CD4-positive, alpha-beta T cell treated with Interleukin-12 subunit alpha and Interleukin-12 subunit beta, for 1 hour (primary cell): Measurements from ENCODE around the gene FAM13C.
"Not testable (repeated sequence)": the region's sequence is repeated elsewhere in the genome, so short reads cannot be mapped to it uniquely, and the experiment has no call there.

ENCODE experiments used
- DNase-seq: peaks from one replicate; pipeline ENCODE4 v3.0.0-alpha.2; 2020

Gene FAM13C

DNA sequence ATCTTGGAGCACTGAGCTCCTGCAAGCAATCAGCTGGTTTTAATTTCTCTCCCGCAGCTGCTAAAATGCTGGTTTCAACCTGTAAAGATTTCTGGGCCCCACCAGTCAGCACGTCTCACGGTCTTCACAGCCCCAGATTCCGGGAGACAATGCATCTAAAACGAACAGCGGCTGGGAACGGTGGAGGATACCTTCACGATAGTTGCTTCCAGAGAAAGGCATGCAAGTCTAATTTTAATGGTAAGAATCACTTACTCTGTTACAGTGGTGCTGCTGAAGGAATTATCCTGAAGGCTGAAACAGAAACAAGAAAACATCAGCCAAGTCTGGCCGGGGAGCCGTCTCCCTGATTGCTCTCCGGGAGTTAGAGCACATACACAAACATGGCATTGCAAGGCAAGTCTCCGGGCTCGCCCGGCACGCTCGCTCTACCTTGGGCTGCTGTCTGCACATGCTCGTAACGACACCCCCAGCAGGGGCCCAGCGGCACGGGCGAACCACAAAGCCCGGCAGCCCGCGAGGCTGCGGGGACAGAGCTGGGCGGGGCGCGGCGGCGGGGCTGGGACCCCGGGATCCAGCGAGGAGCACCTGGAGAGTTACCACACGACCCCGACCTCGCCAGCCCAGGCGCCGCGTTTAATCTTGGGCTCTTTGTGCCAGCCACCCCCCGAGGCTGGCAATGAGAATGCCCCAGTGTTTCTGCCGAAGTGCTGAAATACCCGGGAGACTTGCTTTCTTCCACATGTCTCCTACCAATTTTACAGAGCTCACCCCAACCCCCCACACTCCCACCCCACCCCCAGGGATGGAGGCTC lies at the start of gene FAM13C:
Gene FAM13C, minus strand, starts transcription at position 406 of the 815 bp plus-strand sequence. Its CDS starts 89 bp downstream, at position 317.
- no peak for DNase-seq

DNA sequence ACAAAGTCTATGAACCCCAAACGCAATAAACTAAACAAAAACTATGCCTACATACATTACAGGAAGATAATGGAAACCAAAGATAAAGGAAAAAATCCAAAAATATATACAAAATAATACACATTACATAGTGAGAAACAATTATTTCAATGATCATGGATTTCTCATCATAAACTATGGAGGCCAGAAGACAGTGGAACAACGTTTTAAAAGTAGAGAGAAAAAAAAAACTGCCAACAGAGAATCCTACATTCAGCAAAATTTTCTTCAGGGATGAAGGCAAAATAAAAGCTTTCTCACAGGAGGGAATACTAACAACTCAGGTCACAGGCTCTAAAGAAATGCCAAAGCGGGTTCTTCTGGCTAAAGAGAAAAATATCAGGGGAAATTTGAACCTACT lies 42.9 kb upstream of the FAM13C start:
- no peak for DNase-seq

DNA sequence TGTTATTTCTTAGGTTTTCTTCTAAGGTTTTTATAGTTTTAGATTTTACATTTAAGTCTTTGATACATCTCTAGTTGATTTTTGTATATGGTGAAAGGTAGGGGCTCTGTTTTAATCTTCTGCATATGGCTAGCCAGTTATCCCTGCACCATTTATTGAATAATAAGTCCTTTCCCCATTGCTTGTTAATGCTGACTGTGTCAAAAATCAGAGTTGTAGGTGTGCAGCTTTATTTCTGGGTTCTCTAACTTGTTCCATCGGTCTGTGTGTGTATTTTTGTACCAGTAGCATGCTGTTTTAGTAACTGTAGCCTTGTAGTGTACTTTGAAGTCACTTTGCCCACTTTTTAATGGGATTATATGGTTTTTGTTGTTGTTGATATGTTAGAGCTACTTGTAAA lies 37.9 kb upstream of the FAM13C start:
- no peak for DNase-seq

DNA sequence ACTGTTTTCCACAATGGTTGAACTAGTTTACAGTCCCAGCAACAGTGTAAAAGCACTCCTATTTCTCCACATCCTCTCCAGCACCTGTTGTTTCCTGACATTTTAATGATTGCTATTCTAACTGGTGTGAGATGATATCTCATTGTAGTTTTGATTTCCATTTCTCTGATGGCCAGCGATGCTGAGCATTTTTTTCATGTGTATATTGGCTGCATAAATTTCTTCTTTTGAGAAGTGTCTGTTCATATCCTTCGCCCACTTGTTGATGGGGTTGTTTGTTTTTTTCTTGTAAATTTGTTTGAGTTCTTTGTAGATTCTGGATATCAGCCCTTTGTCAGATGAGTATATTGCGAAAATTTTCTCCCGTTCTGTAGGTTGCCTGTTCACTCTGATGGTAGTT lies 37.0 kb upstream of the FAM13C start:
- not testable (repeated sequence) for DNase-seq

DNA sequence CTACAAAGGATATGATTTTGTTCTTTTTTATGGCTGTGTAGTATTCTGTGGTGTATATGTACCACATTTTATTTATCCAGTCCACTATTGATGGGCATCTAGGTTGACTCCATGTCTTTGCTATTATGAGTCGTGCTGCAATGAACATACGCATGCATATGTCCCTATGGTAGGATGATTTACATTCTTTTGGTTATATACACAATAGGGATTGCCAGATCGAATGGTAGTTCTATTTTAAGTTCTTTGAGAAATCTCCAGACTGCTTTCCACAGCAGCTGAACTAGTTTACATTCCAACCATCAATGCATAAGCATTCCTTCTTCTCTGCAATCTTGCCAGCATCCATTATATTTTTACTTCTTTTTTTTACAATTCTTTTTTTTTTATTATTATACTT lies 35.6 kb upstream of the FAM13C start:
- DNase-seq = no peak

DNA sequence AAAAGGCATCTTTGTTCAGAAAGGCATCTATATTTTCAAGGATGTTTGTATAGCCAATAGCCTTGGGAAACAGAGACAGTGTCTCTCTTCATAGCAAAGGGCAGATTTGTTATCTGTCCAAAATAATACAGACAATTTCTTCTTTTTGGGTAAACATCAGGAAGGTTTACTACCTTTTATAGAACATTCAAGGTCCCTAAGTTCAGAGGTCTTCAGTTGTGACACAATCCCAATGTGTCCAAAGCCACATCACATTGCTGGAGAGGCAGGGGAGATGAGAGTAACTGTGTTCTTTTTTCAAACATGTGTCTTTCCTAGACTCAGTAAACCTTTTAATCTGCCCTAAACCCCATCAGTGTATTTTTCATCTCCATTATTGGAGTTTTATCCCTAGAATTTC lies 33.6 kb upstream of the FAM13C start:
- no peak for DNase-seq

DNA sequence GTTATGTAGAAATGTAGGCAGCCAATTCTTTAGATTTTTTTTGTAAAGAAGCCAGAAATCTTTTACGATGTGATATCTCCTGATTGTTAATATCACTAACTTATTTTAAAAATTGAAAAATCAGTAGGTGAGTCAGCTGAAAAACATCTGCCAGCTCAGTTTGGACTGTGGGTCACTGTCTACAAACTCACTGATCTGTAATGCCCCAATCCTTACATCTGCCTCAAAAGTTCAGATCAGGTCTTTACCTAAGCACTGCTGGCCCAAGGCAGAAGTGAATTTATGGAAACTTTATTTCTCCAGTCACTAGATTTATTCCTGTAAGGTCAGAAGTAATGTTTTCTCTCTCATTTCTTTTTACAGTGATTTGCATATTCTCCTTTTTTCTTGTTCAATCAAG lies 31.0 kb upstream of the FAM13C start:
- DNase-seq = no peak

DNA sequence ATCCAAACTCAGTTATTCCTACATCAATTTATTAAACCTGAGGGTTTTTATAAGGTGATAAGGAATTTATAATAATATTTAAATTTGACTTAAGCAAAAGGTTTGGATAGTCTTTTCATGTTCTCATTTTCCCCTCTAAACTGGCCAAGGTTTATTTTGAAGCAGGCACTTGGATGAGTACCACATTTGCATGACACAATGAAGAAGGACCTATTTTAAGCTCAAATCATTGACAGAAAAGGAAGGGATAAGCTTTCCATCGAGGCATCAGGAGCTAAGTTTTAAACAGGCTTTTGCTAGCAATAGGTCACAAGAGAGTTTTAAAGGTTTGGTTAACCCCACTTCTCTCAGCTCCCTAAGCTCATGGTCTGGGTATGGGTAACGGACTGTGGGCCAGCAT lies 28.7 kb upstream of the FAM13C start:
- DNase-seq = no peak

DNA sequence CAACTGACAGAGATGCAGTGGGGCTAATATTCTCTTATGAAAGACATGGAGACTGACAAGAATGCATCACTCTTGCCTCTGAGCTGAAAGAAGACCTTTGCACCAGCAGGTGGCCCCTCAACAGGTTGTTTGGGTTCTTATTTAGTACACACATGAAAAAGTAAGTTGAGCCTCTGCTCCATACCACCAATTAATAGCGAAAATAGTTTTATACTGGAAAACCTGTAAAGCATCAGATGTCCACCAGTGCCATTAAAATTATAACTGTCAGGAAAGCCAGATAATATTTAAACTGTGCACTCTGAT lies 26.3 kb upstream of the FAM13C start:
- DNase-seq = no peak

DNA sequence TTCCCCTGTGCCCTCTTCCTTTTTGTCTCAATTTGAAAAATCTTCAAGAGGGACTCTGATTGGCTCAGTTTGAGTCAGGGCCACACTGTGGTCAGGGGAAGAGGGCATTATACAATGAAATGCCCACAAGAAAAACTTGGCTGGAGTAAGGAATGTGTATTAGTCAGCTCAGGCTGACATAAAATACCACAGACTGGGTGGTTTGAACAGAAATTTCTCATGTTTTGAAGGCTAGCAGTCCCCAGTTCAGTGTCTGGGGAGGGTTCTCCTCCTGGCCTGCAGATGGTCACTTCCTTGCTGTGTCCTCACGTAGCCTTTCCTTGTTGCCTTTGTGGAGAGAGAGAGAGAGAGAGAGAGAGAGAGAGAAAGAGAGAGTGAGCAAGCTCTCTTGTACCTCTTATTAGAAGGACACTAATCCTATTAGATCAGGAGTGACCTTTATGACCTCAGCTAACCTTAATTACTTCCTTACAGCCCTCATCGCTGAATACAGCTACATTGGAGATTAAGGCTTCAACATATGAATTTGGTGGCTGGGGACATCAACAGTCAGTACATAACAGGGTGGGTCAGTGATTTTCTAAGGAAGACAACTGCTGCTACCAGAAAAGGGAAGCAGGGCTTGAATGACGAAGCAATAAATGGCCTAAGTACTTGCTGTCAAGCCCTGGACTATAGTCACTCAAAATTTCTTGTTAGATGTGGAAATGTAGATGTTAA lies 25.8 kb upstream of the FAM13C start:
- no peak for DNase-seq

DNA sequence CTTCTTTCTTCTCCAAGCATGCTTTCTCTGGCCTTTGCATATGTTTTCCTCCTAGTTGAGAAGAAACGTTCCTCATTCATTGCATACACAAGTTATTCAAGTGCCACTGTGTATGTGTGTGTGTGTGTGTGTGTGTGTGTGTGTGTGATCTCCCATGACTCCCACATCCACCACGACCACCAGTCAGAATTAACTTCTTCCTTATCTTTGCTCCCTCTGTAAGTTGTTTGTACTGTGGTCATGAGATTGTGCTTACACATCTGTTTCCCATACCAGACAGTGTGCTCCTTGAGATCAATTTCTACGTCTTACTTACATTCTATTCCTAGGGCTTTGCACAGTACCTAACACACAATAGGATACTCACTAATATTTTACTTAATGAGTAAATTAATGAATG lies 22.4 kb upstream of the FAM13C start:
- DNase-seq = no peak

DNA sequence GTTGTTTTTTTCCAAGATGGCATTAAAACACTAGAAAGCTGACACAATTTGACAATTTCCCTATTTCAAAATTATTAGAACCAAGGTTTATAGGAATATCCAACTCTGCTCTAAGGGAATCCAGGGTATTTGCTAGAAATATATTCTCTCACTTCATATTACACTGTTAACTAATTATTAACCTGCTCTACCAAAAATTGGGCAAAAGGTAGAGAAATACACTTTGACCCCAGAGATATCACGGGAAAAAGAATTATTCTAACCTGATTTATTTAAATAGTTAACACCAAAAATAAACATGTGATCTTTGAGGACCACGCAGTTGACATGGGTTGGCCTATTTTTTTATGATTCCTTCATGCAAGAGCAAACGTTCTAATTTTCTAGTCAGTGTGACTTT lies 21.6 kb upstream of the FAM13C start:
- no peak for DNase-seq

DNA sequence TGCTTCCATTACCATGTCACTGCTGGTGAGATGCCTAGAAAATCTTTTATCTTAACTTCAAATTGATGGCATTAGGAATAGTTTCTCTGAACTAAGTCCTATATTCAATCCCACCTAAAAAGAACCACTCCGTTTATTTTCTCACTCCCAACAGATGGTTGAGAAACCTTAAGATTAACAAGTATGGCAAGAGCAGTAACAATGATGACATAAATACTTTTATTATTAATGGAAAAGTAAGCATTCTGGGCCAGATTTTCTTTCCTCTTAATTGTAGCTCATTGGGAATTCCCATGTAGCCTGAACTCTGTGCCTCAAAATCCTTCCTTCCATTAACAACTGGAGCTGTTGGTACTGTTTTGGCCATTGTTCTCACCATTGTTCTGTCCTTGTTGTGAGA lies 21.1 kb upstream of the FAM13C start:
- DNase-seq = no peak

DNA sequence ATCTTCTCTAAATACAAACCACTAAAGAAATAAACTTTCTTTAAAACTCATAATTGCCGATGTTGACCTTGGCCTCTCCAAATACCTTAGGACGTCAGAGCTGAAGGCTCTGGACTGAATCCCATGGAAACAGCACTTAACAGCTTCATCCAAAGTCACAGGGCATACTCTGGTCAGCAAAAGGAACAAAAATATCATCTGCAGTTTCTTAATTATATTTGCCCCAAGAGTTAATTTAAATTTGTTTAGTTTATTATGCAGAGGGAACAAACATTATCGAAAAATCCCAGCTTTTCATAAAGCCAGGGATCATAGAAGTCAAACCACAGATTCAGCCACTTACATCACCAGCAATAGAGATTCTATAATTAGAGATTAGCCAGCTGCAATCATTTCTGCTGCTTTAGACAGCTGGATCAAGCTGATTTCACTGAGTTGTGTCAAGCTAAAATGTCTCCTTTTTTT lies 20.5 kb upstream of the FAM13C start:
- DNase-seq = no peak

DNA sequence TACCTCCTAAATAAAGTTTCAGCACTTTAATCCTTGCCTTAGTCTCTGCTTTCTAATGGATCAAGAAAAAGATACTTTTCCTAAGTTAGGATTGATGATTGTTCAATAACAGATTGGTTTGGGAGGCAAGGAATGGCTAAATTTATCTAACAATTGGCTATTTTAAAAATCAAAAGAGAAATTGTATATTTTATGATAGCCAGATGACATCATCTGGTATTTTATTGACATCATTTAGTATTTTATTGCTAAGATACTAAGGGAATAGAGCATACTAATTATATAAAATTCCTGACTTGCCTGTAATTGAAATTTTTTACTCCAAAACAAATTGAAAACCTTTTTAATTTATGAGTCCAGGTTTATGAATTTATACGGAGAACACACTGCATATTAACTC lies 19.3 kb upstream of the FAM13C start:
- no peak for DNase-seq

DNA sequence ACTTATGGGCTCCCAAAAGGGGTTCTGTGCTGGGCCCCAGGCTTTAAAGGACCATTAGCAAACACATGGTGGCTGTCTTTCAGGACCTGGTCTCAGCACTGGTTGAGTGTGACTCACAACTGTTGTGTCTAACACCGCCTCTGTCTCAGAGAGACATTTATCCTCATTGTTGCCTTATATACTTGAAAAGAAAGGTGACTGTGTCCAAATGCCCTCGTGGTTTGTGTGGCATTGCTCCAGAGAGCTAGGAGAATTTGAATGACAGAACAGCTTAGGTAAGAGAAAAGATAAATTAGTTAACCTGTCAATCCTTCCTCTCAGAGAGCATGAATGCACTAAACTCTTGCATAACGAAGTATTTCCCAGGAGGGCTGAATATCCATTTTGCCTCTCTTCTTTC lies 14.5 kb upstream of the FAM13C start:
- no peak for DNase-seq

DNA sequence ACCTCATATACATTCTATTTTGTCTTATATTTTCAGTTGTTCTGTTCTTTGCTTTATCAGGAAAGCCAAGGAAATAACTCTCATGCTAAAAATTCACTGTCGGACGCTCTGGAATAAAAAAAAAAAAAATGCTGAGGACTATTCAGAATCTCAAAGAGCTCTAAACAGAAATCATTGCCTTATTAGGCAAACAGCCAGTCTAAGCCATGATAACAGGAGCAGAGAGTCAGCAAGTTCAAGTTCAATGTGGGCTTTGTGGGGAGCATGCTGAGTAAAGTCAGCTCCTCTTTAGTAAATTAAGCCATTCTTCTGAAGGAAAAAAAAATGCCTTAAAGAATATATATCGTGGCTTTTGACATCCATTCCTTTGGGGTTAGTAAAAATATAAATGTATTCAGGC lies 13.6 kb upstream of the FAM13C start:
- no peak for DNase-seq

DNA sequence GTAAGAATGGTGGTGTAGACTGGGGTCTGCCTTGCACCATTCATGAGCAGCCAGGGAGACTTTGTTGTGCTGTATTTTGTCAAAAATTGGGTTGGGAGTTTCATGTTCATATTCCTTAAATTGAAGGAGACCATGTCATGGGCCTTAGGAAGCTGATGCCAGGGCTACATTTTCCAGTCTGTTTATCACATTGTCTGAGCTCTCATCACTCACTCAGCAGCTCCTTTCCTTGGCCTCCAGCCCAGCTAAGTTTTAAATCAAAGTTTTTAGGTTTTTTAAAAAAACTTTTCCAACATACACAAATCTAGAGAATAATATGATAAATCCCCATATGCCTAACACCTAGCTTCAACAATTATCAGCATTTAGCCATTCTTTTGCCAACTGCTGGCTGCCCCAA lies 12.6 kb upstream of the FAM13C start:
- DNase-seq = no peak

DNA sequence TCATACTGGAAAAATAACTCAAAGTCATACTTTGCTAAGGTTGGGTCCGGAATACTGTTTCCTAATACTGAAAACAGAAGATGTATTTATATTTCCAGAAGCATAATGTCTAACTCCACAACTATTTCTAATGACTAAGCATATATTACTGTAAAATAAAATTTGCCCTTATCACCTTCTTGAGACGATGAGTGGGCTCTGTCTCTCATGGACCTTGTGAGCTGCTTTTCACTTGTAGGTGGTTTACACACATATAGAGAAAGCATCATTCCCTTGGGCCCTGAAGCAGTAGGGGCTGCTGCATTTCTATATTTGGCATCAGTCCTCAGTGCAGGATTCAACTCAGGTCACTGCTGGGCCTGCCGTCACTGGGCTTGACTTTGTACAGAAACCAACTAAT lies 10.7 kb upstream of the FAM13C start:
- no peak for DNase-seq

DNA sequence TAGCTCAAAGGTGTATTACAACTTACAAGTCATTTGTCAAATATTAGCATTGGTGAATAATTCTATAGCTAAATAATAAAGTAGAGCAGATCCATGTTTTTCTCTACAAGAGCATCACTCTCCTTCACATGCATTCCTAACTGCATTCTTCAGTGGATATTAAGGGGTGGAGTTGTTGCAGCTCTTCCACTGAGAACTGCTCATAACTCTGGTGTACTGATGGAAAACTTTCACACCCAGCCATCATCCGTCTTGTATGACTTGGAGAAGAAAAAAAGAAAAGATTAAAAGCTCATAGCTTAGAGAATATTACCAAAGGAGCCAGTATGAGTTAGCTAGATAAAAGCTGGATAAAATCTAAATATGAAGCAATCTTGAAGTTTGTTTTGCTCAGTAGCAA lies 10.2 kb upstream of the FAM13C start:
- no peak for DNase-seq

DNA sequence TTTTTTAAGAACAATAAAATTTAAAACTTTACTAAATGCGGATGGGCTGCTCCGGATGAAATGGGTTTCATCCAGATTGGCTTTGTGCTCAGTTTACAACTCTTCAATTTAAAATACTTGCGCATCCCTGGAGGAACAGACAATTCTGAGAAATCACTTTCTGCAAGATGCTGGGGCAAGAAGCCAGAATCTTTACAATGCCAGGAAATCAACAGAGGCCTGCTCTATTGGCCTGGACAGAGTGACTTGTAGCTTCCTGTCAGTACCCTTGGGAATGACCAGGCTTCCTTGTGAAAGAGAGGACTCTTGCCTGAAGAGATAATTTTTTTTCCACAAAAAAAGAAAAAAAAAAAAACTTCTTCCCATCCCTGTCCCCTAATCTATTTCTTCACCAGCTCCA lies 3.9 kb upstream of the FAM13C start:
- no peak for DNase-seq

DNA sequence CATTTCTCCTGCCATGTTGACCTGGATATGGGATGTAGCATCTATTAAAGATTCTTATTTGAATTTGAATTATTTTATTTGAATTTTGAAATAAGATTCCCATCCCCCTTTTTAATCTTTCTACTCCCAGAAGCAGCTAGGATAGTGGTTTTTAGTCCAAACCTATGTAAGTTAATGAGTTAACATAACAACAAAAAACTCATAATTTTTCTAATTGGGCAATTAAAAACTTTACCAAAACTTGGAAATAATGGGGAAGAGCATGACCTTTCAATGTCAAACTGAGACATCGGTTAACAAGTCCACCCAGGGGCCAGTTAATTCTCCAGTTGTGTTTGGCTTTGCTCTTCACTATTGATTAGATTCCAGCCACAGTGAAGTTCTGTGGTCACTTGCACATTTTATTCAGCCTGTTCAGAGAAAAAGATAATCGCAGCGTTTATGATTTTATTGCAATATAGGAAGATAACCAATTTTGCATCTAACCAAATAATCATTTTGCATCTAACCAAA lies 1.2 kb upstream of the FAM13C start:
- DNase-seq = no peak

DNA sequence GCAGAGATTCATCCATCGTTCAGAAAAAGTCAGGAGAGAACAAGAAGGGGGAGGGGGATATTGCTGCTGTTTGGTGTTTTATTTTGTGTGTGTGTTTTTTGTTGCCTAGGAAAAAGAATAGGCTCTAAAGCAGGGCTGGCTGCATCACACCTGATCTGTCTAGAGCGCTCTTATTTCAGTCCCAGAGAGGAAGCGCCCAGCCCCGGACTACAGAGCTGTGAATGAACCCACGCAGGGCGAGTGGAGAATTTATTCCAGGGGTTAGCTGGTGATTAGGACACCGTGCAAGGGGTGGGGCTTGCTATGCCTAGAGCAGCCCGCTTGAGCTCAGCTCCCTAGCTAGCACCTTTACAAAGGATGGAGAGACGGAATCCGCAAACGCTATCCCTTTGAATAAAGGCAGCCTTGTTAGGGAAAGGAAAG lies 621 bp upstream of the FAM13C start:
- DNase-seq = no peak

DNA sequence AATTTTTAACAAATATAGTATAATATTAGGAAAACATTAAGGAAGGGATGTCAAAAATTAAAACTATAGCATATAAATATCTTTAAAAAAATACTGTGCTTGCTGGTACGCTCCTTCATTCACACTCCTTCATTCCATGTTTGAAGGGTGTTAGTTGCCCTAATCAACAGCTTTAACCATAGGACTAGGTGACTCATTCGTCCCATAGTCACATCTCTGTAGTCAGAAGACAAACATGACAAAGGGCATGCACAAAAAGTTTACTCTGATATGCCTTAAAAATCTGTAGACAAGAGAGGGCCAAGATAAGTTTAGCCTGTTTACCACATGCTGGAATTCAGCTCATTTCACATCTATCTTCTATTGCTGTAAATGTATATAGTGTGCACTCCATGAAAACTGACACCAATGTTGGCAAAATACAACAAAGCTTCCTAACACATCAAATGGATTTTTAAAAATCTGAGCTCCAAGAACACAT lies 646 bp downstream of the FAM13C start:
- DNase-seq = no peak
